GM12892 (cell line): ENCODE results near the gene CDC42SE2.

ENCODE experiments used
- POLR2A ChIP-seq: IDR thresholded peaks from 2 replicates; pipeline ENCODE4 v1.6.1; 2011; ENCODE audit warnings: low read depth, low read length, control low read depth
- POLR2AphosphoS5 ChIP-seq: IDR thresholded peaks from 2 replicates; pipeline ENCODE4 v1.6.1; 2011; ENCODE audit warnings: low read depth, low read length, control low read depth

GRCh38 chr5:131394128-131394527 lies 130.3 kb downstream of the CDC42SE2 start:
- TF ChIP-seq POLR2AphosphoS5 (no peak), POLR2A (no peak)
